NCI-H2196 (cell line): ENCODE results near the gene LRRC51.

Experiments
- DNase-seq: peaks from one replicate; lab custom pipeline; 2025; ENCODE audit not compliant: unreplicated experiment; lab: John Stamatoyannopoulos, UW

LRRC51 gene, protein sequence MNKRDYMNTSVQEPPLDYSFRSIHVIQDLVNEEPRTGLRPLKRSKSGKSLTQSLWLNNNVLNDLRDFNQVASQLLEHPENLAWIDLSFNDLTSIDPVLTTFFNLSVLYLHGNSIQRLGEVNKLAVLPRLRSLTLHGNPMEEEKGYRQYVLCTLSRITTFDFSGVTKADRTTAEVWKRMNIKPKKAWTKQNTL

DNA sequence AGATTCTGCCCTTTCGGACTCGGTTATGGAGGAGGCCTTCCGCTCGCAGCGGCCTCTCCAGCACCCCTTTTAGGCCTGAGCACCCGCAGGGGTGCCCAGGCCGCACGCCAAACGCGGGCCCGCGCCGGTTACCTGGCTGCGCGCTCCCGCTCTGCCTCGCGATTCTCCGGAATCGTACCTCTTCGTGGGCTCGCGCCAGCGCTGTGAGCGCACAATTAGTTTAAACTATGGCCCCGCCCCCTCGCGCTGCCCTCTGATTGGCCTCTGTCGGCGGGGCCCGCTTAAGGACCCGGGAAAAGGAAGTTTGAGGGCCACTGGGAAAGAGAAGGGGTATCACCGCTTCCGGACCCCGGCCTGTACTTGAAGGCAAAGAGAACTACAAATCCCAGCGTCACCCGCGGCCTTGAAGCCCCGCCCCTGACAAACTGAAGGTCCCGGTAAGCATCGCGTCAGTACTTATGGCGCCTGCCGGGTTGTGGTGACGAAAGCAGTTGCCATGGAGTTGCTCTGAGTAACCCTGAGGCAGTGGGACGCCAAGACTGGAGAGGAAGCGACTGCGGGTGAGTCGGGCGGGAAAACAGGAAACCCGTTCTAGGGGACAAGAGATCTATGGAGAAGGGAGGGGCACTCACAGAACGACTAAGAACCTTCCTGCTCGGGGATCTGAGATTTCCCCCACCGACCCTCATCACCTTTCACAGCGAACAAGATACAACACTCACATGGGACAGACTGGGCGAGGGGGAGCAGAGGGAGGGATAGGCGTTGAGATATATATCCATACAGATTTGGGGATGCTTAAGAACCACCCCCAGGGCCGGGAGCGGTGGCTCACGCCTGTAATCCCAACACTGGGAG is at the start of gene LRRC51, which contains the start of gene NUMA1:
LRRC51 (plus strand) TSS at position 525 of the 858 bp plus-strand sequence. CDS start 8,234 bp downstream, outside the sequence.
NUMA1 (minus strand) TSS at position 217 of the 858 bp plus-strand sequence. CDS start 44,599 bp downstream, outside the sequence.
- peak; percentile 100 for DNase-seq

DNA sequence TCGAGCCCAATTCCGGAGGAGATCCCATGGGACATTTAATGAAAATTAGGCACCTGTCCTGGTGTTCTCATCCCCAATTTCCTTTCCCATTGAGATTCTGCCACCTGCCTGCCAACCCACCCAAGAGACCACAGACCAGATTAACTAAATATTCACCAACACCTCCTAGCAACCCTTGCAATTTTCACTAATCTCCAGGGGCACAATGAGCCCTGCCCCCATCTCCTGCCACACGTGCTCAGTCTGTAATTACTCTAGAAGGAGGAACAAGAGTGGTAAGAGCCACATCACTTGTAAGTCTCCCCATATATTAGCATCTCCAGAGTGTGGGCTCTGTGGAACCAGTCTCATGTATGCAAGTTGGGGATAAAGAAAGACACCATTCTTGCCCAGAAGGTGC is 44.0 kb upstream of the LRRC51 start:
- no peak for DNase-seq

DNA sequence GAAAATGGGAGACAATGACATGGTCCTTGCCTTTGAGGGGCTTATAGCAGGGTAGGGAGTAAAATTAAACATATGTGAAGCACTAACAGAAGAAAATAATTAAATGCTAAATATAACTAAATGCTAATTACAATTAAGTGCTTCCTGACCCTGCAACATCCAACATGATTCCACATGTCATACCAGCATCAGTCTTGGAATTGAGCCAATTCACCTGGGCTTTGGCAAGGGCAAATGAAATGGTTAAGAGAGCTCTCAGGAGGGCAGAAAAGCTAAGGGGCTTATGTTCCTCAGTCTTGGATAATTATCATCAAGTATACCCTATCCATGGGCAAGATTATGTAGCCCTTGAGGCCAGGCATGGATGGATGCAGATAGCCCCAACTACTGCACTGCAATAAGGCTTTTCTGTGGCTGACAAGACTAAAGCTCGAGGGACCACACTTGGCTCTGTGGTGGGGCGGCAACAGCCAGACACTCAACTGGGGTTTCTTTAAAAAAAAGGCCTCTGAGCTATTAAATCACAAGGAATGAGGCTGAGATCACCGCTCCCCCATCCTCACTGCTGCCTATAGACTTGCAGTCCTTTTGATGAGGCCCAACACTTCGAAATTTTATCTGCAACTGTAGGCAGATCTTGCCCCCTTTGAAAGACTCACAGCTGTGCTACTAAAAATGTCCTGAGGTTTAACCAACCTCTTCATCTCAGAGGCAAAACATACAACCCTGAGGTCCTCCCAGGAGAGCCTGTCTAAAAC is 42.9 kb upstream of the LRRC51 start:
- peak; percentile 13 for DNase-seq

DNA sequence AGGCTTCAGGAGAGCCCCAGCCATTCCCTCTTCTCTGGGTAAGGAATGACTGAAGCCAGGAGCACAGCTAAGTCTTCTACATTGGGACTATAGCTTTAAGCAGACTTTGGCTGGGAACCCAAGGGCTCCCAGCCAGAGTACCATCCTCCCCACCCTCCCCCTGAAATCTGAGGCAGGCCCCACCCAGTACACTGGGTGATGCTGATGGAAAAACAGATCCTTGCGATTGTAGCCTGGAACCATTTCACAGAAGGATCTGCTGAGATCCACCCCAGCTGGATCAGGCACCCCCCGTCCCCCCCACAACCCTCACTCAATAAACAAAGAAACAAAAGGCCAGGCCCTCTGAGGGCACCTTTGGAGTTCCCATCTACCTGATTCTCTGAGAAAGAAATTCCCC is 42.2 kb upstream of the LRRC51 start:
- DNase-seq = peak; percentile 68

DNA sequence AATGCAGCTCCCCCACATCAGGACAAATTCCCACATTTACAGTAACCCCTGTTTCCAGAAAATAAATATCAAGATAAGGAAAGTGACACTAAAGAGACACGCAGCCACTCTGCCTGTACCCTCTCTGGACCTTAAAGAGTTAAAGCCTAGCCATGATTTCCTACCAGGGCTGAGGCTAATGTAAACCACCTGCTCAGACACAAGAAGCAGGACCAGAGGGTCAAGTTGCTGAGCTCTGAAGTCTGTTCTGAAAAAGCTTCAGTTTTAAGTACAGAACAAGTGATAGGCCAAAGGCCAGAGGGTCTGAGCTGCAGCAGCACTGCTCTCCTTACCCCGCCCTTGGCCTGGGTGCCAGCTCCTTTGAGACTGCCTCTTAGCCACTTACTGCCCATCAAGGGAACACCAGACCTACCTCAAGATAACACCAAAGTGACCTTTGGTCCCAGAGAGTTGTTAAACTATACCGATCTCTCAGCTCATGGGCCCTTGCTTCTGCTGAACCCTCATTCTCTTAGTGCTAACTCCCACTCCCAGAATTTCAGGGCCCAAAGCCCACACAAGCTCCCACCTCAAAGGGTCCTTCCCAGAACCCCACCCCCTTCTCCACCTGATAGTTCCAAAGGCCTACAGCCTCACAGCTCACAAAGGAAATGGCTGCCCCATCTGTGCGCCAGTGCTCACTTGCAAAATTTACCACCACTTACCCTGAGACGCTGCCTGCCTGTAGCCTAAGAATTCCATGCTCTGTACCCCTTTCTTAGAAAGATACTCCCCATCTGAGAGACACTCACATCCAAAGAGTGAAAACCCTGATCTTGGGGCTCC is 41.4 kb upstream of the LRRC51 start:
- DNase-seq = no peak

DNA sequence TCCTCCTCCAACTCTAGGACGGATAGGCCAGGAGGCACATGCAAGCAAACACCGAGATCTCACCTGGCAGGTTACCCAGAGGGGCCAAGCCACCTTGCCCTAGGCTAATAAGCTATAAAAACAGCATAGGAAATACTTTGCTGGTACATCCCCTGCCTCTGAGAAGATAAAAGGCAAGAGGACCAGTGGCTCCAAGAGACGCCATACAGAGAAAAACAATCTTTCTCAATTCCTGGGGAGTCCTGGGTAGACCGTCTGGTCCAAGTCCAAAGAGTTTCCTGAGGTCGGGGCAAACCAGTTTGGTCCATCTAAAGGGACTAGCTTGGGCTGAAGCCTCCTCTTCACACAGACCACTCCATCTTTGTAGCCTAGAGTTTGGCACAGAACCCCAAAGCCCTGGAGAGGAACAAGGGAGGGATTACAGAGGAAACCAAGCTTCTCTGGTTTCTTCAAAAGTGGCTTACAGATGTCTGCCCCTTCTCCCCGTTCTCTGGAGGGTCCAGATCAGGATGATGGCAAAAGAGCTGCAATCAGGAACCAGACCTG is 40.7 kb upstream of the LRRC51 start:
- no peak for DNase-seq

DNA sequence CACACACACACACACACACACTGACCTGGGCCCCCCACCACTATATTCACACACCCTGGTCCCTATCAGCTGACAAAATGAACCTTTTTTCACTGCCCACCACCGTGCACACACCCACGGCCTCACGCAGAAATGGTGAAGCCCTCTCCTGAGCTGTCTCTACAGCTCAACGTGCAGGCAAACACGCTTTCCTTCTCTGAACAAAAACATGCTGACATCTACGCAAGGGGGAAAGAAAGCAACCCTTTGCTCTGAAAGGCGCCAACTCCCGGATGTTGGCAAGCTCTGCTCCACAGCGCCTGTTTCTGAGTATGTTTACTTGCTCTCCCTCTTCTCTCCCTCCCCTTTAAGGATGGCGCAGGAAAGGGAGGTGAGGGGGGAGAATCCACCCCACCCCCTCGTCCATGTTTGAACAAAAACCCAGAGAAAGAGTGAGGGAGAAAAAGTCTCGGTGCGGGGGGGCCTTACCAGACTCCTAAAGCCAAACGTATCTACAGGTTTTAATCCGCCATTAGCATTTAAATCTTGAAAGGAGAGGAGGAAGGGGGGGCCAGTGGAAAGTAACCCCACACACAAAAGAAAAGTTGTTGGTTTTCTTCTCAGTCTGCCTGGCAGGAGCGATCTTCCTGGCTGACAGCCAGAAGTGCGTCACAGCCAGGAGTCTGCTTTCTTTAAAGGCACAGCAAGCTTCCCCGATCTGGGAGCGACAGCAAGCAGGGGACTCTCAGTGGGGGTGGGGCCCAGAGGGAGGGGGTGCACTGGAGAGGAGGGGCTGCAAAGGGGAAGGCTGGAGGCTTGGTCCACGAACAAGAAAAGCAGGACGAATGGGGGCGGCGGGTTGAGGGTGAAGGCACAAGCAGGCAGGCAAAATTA is 39.9 kb upstream of the LRRC51 start:
- peak; percentile 92 for DNase-seq

DNA sequence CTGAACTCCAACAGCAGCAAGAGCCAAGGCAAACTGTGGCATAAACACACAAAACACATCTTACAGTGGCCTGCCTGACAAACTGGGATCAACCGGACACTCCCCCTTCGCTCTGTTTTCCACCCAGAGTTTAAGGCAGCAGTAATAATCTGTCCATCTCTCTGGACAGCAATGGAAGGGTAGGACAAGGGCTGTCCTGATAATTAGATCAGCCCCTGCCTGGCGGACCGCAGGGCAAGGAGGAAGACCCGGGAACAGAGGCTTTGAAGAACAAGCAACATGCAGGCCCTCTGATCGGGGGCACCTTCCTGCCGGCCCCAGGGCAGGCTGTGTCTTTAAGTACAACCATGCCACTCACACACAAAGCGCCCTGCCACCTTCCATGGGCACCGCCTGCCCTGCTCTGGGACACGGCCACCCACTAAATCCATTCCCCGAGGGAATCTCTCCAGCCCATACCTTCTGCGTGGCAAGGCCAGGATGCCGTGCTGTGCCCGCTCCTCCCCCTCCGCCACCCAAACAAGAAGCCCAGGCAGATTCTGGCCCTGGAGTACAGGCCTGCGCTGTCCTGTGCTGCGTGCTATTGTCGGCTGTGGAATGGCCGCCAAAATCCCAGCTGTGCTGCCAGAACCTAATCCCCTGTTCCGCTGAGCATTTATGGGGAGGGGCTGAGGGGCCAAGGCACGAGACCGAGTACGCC is 39.1 kb upstream of the LRRC51 start:
- DNase-seq = peak; percentile 69

DNA sequence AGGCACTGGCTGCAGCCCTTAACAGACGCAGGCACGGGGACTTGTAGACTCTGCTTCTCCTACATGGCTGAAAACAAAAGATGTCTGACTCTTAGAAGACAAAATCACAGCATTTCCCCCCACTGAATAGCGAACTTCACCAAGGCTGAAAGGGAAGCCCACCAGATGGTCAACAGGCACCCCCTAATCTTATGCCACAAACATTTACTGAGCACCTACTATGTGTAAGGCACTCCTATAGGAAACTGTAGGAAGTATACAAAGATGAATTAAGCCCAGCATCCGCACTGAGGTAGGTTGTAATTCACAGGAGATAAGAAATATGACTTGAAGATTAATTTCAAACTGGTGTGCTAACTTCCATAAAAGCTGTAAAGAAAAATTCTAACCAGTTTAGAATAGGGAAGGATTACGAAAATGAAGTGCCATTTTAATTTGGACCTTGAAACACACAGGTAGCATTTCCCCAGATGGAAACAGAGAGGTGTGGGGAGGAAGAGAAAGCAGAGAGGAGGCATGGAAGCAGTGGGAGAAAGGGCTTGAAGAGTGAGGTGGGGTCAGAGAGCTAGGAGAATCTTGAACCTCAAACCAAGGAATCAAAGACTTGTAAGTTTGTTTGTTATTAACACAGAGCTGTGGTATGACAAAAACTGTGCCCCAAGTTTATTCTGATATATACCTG is 38.4 kb upstream of the LRRC51 start:
- no peak for DNase-seq

DNA sequence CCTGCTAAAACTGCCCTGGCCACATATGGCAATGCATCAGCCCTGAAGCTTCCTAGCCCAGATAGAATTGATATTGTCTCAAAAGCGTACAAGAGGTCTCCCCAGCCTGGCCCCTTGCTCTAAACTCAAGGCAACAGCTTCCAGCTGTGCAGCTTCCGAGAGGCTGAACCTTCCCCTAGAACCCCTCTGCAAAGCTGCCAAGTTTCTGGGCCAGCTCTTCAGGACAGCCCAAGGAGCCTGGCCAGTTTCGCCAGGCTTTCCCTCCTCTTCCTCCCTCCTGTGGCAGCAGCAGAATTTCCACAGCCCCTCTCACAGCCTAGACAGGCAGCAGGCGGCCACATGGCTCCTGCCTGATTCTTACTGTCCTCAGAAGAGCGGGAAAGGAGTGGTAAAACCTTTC is 34.8 kb upstream of the LRRC51 start:
- no peak for DNase-seq

DNA sequence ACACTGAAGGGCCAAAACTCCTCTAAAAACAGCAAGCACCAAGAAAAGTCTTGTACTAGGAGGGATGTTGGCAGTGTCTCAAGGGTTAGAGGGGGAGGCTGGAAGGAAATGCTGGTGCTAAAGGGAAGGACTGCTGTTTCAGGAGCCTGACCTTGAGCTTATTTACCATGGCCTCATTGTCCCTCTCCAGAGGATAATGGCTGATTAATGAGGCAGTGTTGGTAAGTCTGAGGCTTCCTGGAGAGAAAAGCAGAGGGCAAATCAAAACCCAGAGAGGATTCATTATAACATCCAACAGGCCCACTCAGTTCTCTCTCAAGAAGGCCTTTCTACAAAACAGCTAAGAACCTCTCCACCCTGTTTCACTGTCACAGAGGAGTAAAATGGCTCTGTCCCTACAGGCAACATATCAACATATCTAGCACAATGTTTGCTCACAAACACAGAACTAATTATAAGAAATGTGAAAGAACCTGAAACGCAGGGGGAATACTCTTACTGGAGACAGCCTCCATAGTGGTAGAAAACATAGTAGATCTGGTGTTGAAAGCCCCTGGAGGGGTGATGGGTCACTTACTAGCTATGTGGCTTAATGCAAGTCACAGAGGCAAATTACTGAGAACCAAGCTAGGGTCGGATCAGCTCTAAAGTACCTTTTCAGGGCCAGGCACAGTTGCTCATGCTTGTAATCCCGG is 31.7 kb upstream of the LRRC51 start:
- DNase-seq = no peak

DNA sequence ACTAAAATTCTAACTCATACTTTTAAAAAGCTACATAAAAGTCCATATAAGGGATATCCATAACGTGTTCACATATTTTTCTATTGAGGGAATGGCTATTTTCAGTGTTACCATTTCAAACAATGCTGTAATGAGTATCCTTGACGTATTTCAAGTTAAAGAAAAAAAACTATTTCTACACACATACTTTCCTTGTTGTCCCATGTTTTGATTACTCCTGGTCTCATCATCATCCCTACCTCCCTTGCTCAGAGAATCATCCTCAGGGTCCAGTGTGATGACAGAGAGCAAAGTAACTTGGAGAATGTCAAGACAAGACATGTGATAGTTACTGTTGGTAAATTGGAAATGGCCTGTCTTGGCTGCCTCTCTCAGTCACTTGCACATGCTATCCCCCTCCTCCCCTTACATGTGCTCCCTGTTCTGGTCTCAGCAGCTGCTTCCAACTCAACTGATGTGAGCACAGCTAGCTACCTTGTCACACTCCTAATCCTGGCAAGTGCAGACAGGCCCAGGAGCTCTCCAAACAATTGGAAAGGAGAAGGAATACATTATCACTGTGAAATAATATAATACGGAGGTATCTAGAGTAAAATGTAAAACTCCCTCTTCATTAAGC is 22.1 kb upstream of the LRRC51 start:
- peak; percentile 15 for DNase-seq

DNA sequence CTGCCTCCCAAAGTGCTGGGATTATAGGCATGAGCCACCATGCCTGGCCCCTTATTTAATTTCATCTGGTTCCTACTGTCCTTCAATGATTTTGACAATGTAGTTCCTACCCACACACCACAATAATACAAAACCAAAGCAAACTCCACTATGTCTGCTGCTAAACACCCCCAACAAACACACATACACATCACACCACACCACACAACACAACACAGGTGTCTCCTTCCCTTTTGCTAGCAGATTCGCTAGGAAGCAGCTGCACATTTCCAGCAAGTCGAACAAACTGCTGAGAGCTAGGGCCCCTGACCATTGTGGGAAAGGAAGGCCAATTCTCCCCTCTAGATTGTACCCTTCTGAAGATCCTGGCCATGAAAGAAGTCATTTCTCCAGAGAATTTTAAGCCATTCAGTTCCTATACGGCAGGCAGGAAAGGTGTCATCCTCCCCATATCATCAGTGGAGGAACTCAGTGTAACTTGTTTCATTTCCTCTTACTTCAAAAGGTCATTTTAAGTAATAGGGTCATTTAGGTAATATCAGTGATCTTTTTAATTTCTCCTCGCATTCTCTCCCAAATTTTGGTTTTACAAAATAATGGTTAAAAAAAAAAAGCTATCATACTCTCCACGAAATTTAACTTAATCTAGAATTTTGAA is 18.8 kb upstream of the LRRC51 start:
- no peak for DNase-seq

DNA sequence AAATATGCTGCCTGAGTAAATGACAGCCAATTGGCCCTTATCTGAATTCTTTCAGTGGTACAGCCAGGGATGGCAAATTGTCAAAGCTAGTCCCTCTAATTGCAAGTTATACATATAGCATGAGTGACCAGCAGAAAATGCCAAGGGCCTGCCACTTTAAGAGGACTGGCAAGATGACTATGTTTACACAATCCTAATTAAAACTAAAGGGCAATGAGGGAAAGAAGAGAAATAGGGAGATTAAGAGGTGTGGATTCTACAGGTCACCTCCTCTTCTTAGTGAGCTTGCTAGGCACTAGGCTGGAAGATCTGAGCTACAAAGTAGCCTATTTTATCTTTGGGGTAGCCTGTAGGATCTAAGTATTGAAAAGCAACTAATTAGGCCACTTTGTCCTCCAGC is 13.8 kb upstream of the LRRC51 start:
- no peak for DNase-seq

DNA sequence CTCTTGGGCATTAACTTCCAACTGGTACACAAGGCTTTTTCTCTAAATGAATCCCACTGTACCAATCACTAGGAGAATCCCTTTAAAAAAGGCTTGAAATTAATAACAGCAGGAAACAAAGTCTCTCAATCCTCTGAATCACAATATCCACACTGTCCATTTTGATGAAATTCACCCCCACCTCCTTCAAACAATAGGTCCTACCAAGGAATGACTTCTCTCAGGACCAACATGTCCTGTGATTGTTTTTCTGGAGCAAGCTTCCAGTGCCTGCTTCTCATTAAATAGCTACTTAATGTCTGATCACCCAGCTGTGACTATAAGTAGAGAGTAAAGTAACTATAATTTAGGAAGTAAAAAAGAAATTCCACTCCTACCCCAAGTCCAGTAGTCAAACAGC is 13.4 kb upstream of the LRRC51 start:
- no peak for DNase-seq

DNA sequence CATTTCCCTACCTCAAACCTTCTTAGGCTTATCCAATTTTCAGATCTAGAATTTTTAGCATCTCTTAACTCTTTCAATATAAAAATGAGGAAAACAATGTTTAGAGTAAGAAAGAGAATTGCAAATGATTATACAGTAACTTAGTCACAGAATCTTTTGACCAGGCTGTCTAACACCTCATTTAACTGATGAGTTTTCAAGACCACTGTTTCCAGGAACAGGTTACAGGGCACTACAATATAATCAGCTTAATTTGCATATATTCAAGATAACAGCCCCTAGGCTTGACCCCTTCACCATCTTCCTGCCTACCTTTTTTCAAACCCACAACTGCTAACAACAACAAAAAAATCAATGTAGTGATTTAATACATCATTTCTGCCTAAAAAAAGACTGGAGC is 13.0 kb upstream of the LRRC51 start:
- DNase-seq = no peak

DNA sequence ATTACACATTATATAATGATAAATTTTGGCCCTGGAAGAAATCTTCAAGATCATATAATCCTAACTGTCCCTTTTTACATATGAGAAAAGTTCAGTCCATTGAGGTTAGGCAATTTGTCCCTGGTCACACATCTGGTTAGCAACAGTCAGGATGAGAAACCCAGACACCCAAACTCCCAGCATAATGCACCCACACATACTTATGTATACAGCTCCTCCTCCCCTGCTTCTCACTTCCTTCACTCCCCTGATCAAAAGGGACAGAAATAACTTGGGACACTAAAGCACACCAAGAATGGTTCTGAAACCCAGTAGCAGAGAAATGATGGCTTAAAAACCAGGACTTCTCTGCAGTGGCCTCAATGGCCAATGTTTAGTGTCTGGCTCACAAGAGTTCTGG is 11.4 kb upstream of the LRRC51 start:
- no peak for DNase-seq
